Superior temporal gyrus (tissue), 1 donor: Measurements from ENCODE around the gene FEN1.
A peak's percentile ranks its signal among the peaks of the same experiment; 100 is the strongest.

Experiments used
- DNase-seq: peaks from one replicate; pipeline ENCODE4 v3.0.0-alpha.2; 2016; ENCODE audit errors: extremely low spot score

Gene FEN1

DNA sequence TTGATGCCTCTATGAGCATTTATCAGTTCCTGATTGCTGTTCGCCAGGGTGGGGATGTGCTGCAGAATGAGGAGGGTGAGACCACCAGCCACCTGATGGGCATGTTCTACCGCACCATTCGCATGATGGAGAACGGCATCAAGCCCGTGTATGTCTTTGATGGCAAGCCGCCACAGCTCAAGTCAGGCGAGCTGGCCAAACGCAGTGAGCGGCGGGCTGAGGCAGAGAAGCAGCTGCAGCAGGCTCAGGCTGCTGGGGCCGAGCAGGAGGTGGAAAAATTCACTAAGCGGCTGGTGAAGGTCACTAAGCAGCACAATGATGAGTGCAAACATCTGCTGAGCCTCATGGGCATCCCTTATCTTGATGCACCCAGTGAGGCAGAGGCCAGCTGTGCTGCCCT, 2.7 kb downstream of the FEN1 start:
- DNase-seq: no peak

- no peak for DNase-seq
These were observed 3.3 kb downstream of the FEN1 start for GRCh38 chr11:61795876-61796526.

GRCh38 chr11:61797263-61797944, 4.7 kb downstream of the FEN1 start:
- peak; percentile 97 for DNase-seq

DNA sequence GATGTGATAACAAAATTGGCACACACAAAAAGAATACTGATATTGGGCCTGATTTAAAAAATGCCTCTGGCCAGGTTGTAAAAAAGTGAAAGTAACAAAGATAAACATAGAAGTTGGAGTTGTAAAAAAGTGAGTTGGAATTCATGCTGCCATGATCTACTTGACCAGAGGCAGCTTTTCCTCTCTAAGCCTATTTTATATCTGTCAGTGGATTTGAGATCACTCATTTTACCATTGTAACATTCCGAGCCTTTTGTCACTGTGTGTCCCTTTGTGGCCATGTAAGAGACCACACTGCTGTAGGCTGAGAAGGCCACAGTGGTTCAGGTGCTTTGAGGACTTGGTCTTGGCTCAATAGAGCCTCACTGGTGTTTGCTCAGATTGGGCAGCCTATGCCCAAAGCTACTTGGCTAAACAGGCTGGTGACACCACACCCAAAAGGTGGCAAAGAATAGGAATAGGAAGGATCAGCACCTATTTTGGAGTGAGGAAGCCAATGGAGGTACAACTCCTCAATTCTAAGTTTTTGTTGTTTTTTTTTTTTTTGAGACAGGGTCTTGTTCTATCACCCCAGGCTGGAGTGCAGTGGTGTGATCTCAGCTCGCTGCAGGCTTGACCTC, 7.1 kb downstream of the FEN1 start:
- DNase-seq: no peak

- DNase-seq: no peak
These were observed 7.9 kb downstream of the FEN1 start for GRCh38 chr11:61800331-61801281.

DNA sequence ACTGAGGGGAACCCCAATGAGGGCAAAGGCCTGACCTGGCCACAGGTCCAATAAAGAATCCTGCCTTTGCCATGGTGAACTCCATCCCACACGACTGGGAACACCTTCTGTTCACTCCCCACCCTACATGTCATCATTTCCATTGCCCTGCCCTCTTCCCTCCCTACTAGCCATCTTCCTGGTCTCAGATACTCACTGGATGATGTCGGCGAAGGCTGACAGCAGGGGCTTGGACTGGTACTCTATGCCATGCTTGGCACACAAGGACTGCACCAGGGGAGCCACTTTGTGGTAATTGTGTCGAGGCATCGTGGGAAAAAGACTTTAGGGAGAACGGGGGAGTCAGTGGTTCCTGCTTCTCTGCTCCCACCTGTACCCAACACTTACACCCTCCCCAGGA, 9.9 kb downstream of the FEN1 start:
- no peak for DNase-seq

DNA sequence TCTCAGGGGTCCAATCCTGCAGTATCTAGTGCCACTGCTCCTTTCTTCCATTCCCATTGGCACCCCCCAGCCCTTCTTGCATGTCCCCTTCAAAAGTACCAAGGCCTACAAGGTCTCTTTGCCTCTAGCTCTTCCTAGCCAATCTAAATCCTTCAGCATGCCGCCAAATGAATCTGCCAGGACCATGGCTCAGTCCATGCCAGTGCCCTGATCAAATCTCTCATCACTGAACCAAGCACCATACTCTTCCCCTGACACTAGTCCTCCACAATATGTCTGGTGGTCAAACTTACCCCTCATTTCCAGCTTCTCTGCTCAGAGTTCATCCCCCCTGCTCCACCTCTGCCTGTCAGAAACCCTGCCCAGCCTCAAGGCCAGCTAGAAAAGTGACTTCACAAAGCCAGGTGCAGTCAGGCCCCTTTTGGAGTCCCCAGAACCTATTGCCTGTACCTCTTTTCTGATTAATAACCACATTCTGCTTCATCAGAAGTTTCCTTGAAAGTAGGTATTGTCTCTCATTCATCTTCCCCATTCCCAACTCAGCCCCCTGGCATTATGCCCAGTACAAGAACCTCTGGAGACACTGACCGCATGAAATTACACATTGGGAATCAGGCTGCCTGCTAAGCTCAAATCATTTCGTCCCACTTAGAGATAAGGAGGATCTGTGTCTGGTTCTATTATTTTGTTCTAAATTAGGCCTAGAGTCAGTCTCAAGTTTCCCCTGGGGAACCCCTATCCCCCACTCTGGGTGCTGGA, 11.4 kb downstream of the FEN1 start:
- no peak for DNase-seq

GRCh38 chr11:61805146-61805545, 12.4 kb downstream of the FEN1 start:
- DNase-seq: no peak

DNA sequence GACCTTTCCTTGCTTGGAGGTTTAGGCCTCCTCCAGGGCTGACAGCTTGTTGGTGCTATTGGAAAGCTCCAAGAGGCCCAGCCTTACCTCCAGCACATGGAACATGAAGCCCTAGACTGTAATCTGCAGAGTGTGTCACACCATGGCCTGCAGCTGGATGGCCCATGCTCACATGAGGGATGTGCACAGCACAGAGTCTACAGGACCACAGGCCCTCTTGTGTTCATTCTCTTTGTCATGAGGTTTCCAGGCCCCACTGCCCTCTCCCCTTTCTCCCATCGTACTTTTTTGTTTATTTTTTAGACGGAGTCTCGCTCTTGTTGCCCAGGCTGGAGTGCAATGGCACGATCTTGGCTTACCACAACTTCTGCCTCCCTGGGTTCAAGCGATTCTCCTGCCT, 14.1 kb downstream of the FEN1 start:
- no peak for DNase-seq

GRCh38 chr11:61810671-61811175, 18.0 kb downstream of the FEN1 start:
- DNase-seq: no peak

DNA sequence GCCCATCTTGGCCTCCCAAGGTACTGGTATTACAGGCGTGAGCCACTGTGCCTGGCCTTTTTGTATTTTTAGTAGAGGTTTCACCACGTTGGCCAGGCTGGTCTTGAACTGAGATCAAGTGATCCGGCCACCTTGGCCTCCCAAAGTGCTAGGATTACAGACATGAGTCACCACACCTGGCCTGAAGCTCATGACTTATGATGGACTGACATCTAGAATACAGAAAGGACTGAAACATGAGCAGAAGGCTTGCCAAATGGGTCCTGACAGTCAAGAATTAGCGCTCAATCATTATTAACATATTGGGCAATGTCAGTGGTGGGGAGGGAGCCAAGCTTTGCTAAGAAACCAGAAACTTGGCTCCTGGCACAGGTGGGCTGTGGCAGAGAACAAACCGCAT, 19.1 kb downstream of the FEN1 start:
- no peak for DNase-seq

GRCh38 chr11:61812736-61813411, 20.2 kb downstream of the FEN1 start:
- DNase-seq: no peak

- peak; percentile 82 for DNase-seq
These were observed 21.7 kb downstream of the FEN1 start for GRCh38 chr11:61814247-61814957.

DNA sequence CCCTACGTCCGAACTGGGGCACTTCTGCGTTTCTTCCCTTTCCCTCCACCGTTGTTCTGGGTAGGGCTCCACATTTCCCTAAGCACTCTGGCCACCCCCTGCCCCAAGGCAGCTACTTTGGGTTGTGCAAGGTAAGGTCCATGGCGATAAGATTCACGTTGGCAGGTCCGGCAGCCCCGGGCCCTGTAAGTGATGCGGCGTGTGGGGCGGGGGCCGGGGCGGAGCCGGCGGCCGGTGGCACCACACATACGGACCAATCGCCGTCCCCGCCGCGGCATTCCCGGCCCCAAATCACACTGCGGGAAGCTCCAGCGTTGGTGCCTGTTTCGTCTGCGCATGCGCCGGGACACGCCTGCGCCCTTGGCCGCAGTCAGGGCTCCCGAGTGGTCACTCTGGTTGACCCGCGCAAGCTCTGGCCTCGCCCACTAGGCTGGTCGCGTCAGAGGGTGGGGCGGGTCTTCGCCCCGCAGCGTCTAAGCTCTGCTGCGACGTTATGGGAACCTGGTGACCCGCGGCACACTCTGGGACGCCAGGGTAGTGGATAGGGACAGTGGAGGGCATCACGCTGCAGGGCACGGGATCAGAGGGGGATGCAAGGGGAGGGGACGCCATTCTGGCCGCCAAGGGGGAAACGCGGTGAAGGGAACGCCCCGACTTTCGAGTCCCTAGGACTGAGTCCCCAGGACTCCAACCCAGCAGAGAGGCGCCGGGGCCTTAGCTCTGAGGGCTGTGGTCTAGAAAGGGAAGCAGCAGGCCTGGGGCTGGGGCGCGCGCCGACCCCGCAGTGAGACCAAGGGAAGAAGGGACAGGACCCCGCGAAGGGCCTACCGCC, 22.5 kb downstream of the FEN1 start:
- DNase-seq: peak; percentile 98

GRCh38 chr11:61815790-61816735, 23.4 kb downstream of the FEN1 start:
- DNase-seq: peak; percentile 65

DNA sequence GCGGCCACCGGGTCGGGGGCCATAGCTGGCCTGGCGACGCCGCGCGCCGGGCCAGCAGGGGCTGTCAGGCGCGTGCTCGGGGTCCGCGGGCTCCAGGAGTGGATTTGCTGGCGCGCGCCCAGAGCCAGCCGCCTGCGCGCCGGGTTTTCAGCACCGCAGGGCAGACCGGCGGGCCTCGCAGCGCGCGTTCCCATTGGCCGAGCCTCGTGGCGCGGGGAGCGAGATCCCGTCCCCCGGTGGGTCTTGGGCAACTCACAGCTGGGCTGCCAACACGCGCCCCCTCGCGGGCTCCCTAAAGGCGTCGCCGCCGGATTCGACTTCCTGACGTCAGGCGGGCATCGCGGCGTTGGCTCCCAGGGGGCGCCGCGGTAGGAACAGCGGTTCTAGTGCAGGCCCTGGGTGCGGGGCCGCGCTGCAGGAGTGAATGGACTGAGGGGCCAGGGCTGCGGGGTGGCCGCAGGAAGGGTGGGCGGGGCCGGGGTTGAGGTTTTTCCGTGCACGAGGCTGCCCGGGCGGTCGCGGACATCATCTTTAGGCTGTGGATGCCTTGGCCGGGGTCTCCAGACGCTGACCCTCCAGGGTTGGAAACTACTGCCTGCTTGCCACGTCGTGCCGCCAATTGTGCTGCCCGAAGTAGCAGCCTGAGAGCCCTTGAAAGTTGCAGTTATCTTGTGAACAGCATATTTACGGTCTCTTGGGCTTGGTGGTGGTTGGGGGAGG, 24.2 kb downstream of the FEN1 start, which contains the start of gene FADS1:
TSS of gene FADS1 (minus strand) at position 268 of the 720 bp plus-strand sequence. CDS start at position 194, 74 bp downstream.
- DNase-seq: peak; percentile 93
